ENCODE data around the gene ANKRD11. TPM values are rescaled to one million over a fixed set of nuclear protein-coding genes. Genes with fewer than 3 reads are reported as not detected.

ANKRD11 gene
- polyA plus RNA-seq, 10 donors = 51.5 to 76.1 (median 59.4) TPM

DNA sequence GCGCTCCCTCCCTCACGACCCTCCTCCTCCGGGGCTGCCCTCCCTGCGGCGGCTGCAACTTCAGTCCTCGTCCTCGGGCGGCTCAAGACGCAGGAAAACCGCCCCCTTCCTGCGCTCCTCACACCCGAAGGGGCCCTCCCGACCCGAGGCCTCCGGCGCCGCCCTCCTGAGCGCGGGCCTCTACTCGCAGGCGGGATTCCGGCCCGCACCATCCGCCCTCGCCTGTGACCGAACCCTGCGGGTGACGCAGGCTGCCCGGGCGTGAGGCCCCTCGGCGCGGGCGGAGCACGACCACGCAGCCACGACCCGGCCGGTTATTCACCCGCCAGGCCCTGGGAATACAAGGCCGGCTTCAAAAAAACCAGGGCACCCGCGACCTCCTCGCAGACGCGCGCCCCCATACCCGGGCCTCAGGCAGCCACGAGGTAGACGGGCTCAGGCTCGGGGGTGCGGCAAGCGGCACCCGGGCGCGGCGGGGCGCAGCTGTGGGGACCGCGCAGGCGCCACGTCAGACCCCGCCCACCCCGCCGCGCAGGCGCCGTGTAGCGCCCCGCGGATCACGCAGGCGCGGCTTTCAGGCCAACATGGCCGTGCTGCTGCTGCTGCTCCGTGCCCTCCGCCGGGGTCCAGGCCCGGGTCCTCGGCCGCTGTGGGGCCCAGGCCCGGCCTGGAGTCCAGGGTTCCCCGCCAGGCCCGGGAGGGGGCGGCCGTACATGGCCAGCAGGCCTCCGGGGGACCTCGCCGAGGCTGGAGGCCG is 17.7 kb upstream of the ANKRD11 start, which contains the start of gene SPG7:
TSS of gene SPG7 (plus strand) at position 570 of the 757 bp plus-strand sequence. CDS start at position 585, 15 bp downstream.
- peak; percentile 87 to 97 (median 96) for DNase-seq

DNA sequence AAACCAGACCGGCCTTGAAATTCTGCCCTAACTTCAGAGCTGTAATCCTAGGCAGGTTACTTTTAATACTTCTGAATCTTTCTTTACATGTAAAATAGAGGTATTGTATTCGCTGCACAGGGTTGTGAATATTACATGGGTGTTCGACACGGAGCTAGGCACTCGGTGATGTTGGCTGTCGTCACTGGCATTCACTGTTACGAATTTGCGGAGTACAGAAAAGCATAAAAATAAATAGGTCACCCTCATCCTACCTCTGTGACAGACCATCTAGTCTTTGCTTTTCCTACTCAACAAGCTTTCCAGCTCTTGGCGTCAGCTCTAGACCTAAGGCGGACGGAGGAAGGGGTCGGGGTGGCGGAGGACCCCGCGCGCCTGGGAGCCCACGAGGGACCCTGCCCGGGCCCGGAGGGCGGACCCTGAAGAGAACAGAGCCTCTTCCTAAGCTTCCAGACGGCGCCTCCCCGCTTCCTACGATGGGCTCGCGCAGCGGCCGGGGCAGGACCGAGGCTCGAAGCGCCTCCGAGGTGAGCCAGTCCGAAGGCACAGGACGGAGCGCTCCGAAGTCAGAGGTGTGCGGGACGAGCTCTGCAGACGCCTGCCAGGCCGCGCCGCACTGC is 17.0 kb upstream of the ANKRD11 start:
- DNase-seq = no peak

DNA sequence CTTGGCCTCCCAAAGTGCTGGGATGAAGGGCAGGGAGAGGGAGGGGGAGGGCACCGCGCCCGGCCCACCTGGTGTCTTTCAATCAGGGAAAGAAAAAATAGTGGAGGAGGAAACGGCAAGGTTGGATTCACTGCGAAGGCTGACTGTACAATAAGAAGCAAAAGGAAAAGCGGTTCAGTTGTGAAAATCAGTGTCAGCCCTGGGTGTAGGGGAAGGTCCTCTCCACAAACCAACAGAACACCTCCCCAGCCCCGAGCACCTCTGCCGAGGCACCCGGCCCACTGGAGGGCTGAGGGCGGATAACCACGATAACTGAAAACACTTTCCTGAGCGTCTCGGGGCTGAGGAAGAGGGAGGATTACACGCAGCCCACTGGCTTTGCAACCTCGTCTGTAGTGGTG is 16.4 kb upstream of the ANKRD11 start:
- DNase-seq = no peak

DNA sequence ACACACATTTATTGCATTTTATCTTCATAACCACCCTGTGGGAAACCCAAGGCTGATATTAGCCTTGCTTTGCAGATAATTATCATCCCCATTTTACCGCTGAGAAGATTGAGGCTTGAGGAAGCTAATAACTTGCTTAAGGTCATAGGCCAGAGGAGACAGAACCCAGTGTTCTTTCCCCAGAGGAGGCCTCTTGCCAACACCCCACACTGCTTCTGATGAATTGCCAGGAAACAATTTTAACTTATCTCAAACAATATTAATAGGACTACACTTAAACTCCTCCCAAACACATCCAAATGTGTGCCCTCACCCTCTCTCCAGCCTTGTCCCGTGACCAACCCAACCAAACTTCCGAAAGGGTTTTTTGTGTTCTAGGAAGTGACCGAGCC is 15.7 kb upstream of the ANKRD11 start:
- DNase-seq = no peak

DNA sequence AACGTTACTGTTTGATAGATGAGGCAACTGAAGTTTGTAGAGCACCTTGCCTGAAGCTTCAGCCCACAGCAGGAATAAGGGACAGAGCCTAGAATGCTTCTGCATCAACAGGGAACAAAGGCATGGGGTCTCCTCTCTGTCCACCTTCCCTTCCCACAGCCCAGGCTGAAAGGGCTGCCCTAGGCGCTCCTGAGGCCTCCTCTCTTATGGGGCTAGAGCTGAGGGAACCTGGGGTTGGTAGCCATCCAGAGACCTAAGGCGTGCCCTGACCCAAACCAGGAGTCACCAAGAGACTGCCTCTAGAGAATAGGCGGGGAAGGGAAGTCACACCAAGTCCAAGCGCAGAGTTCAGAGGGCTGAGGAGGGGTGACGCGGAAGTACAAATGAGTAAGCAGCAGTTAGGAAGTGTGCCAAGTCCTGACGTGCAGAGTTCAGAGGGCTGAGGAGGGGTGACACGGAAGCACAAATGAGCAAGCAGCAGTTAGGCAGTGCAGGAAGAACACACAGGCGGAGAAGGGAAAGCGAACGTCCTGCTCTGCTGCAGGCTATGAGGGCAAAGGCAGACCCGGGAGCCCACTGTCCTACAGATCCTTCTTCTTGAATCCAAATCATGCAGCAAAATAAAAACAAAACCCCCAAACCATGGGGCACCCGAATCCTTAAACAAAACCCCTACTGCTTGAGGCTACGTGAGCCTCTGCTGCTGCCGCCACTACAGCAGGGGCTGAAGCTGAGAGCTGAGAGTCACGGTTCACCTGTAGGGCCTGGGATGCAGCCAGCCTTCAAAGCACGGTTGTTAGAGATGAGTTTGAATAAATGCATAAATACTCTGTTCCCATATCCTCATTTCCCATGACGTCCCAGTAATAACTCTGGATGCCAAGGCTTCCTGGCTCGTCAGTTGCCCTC is 15.1 kb upstream of the ANKRD11 start:
- DNase-seq = peak; percentile 64 to 87 (median 77)

DNA sequence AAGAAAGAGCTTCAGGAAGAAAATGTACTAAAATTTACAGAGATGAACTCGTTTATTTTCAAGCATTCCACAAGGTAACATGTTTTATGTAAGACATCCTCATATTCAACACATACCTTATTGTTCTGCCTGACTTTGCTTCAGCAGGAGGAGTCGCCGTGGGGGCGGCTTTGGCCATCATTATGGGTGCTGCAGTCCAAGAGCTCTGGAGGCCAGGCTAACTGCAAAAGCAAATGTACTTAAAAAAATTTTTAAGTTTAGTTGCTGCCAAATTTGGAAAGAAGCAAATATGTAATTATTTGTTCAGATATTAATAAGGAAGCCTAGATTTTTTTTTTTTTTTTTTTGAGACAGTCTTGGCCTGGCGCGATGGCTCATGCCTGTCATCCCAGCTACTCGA is 13.7 kb upstream of the ANKRD11 start:
- DNase-seq = peak in 1 of 3 donors; percentile 56

DNA sequence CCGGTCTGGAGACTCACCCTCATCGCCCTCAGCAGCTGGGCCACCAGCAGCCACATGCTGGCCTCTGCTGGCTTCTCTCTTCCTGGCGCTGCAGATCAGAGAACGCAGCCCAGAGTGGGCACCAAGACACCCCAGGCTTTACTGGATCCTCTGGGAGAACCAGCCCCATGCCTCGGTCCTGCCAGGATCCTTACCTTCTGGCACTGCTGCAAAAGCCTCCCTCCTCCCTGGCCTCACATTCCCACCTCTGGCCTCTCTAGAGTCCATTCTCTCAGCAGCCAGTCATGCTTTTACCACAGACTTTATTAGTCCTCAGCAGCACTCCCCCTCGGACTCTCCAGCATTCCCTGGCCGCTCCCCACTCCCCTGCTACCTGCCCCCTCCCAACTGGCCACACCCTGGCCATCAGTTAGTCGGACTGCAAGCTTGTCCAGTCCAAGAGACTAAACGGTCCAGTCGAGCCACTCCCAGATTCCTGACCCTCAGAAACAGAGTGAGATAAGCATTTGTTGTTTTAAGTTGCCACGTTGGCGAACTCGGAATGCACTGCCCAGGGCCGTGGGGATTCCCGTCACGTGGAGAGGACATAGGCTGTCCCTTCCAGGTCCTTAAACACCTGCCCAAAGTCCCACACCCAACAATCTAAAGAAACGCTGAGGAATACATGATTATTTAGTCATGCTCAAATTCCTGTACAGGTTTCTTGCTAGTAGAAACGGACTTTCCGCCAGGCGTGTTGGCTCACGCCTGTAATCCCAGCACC is 11.9 kb upstream of the ANKRD11 start:
- DNase-seq = no peak

DNA sequence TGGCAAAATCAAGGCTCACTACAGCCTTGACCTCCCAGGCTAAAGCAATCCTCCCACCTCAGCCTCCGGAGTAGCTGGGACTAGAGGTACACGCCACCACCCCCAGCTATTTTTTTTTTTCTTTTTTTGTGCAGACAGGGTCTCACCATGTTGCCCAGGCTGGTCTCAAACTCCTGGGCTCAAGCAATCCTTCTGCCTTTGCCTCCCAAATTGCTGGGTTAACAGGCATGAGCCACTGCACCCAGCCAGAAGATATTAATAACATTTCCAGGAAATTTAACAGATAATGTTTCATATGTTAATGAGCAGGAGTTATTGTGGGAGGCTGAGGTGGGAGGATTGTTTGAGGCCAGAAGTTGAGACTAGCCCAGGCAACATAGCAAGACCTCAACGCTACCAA is 9.4 kb upstream of the ANKRD11 start:
- no peak for DNase-seq

DNA sequence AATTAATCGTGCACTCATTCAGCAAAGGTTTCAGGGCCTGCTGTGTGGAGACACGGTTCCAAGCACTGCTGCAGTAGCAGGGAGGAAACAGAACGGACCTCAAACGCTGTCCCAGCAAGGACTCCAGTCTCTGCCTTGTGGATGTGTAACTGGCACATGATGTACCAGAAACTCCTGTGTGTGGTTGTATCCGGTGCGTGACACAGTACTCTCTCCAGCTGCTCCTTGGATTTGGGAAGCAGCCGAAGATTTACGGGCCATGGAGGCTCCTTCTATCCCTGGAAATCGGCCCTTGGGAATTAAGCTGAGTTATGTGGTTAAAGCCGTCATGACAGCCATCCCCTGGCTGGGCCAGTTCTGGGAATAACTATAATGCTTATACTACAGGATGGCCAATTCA is 8.5 kb upstream of the ANKRD11 start:
- DNase-seq = peak; percentile 51 to 84 (median 60)

DNA sequence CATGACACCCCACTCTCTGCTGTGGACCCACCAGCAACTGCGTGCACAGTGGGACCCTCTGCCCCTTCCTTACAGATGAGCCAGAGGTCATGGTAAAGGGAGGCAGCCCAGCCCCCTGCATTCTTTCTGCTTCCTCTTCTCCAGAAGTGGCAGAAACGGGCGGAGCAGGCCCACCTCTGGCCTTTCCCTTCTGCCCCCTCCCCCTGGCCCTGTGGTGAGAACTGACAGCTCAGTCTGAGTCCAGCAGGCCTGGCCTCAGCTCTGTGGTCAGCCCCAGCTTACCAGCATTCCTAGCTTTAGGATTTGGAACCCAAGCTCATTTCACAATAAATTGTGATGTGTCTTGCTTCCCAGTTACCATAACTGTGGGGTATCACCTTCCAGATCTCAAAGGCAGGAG is 4.8 kb upstream of the ANKRD11 start:
- DNase-seq = no peak

DNA sequence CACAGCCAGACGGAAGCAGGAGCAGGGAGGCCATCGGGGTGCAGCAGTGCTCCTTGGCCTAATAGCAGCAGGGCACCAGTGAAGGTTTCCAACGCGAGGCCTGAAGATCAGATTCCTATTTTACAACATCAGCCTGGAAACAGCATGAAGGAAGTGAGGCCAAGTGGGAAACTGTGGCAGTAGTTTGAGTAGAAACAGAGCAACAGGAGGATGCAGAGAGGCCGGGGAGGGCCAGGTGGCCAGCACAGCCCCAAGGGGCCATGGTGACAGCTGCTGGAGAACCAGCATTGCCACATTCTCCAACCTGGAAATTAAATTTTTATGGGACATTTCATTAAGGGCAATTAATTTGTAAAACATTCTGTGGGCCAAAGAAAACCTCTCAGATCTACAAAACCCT is 3.4 kb upstream of the ANKRD11 start:
- DNase-seq = no peak

DNA sequence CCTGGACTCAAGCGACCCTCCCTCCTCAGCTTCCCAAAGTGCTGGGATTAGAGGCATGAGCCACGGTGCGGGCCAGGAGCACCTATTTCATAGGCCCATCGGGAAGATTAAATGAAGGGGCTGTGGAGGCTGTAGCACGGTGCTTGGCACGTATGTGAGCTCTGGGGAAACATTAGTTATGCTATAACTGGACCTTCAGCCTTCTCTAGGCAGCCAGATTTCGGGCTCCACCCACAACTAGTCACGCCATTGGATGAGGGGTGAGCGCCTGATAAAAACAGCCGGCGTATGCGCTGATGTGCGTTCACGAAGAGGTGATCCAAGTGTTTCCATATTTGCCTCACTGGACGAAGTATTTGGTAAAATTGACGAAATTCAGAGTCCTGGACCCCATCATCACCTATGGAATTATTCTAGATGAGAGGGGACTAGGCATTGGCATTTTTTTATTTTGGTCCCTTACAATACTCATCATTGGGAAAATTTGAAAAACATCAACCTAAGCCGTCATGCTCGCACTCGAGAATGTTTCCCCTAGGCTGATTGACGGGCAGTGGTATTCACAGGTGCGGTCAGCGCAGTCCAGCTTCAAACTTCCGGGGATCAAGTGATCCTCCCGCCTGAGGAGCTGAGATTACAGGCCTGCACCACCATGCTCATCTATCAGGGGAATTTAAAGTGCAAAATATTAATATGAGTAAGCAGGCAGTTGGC is 1.8 kb upstream of the ANKRD11 start:
- DNase-seq = no peak

DNA sequence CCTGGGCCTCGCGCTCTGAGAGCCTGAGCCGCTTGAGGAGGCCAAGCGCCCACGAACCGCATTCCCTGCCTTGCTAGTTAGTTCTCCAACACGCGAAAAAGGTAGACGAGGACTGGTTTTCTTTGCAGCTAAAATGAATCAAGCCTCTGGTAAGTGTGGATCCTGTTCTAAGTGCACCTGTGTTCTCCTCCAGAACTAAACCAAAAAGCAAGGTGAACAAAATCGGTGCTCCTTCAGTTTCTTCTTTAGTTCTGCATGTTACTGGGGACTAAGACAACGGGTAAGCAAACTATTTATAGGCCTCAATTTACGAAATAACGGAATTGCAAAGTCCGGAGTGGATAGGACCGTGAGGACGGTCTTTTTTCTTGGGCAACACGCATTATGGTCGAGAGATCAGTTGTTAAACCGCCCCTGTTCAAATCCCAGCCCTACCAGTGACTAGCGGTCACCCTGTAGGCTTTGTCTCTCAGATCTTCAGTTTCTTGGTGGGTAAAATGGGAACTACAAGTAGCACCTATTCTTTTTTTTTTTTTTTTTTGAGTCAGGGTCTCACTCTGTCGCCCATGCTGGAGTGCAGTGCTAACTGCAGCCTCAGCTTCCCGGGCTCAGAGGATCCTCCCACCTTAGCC is 993 bp upstream of the ANKRD11 start:
- DNase-seq = no peak

DNA sequence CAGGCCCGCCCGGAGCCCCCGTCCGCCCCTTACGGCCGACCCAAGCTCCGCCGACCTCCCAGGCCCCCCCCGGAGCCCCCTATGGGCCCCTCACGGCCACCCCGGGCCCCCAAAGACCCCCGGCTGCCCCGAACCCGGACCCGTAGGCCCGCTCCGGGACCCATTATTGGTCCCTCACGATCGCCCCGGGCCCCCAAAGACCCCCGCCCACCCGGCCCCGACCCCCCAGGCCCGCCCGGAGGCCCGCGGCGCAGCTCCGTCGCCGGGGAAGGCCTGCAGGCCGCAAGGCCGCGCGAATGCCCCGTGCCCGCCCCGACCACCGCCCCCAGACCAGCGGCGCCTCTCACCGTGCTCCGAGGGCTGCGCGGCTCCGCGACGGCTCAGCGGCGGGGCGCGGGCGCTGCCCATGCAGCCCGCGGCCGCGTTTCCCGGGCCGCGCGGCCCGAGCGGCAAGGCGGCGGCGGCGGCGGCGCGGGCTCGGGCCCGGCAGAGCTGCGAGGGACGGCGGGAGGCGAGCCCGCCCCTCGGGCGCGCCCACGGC is 393 bp downstream of the ANKRD11 start:
- DNase-seq = no peak

DNA sequence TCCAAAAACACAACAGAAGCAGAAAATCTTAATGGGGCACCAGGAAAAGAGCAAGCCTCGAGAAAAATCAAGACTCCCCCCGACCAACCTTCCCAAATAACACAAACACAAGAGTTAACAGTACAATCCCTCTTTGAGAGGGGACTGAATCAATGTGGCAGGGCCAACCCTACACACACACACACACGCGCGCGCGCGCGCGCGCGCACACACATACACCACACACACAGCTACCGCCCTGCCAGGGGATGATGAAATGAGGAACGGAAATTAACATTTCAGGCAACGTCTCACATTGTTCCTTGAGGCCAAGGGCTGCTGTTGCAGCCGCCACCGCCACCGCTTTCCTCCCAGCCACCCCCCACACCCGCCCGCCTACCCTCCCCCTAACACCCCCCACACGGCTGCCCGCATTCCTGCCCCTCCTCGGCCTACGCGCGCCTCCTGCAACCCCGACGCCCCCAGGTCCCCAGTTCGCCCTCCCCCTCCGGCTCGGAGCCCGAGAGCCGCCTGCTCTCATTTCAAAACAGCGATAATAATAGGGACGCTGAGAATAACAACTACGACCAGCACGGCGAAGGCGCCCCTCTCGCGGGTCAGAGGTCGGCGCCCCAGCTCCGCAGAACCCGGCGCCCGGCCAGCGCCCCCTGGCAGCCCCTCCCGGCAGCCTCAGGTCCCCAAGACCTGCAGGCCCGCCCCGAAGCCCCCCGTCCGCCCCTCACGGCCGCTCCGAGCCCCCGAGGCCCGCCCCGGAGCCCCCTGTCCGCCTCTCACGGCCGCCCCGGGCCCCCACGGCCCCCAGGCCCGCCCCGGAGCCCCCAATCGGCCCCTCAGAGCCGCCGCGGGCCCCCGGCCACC is 1.1 kb downstream of the ANKRD11 start:
- DNase-seq = peak; percentile 91 to 95 (median 93)

DNA sequence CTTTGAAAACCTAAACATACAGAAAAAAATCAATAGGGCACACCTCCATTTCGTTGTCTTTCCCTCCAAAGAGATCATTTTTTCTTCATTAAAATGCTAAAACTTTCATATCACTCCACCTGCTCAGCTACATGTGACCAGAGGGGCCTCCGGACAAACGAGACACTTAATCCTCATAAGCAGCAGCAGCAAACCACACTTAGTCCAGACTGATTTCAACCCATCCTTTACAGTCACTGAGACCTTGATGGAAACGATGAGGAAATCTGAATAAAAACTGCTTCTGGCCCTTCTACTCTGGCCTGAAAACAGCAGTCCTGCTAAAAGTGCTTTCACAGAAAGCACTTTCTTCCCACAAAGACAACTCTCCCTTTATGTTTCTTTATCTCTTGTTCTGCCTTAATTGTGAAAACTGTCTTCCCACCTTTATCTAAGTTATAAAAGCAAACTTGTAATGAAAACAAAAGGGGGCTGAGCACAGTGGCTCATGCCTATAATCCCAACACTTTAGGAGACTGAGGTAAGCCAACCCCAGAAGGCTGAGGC is 4.6 kb downstream of the ANKRD11 start:
- no peak for DNase-seq

DNA sequence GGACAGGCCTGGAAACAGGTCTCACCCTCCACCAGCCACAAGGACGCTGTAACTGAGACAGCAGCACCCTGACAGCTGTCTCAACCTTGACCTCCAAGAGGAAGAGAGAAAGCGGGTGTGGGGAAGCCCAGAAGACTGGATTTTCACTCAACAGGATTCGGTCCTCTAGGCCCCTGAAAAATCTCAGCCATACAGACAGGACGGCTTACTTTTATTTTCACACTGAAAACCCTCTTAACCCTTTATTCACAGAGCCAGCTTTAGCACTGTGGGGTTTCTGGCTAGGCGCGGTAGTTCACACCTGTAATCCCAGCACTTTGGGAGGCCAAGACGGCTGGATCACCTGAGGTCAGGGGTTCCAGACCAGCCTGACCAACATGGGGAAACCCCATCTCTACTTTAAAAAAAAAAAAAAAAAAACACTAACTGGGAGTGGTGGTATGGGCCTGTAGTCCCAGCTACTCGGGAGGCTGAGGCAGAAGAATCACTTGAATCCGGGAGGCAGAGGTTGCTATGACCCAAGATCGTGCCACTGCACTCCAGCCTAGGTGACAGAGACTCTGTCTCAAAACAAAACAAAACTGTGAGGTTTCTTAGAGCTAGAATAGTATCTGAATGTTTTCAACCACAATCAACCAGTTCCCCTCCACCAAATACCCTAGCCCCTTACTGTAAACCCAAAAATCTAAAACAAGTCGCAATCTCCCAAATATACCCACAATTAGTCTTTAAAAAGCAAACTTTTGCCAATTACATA is 5.3 kb downstream of the ANKRD11 start:
- DNase-seq = no peak

DNA sequence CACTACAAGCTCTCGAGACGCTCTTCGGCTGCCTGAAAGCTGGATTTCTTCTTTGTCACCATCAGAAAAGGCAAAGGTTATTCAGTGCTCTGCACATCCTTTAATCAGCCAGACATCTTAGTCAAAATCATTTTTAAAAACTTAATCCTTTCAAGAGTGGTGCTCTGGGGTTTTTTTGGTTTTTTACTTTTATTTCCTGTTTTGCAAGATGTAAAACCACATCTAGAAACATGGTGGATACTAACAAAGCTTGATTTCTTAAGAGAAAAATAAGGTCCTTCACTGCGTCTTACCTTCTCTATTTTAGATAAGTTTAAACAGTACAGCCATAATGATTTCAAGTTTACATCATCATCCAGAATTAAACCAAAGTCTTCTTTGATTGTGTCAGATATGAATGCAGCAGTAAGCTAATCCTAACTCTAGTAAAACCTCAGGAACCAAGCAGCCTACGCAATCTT is 6.3 kb downstream of the ANKRD11 start:
- no peak for DNase-seq
